Dedifferentiated amniotic fluid mesenchymal stem cell (primary cell): ENCODE data around the gene TMEM121.
"Not testable (repeated sequence)": the region's sequence is repeated elsewhere in the genome, so short reads cannot be mapped to it uniquely, and the experiment has no call there.

Experiments
- DNase-seq: peaks from one replicate; pipeline ENCODE4 v3.0.0-alpha.2; 2016; ENCODE audit errors: extremely low spot score

TMEM121 gene

GRCh38 chr14:105570482-105570881 lies 44.1 kb downstream of the TMEM121 start:
- no peak for DNase-seq

GRCh38 chr14:105571181-105571951 lies 45.0 kb downstream of the TMEM121 start:
- DNase-seq: not testable (repeated sequence)

GRCh38 chr14:105572063-105572462 lies 45.7 kb downstream of the TMEM121 start:
- not testable (repeated sequence) for DNase-seq

- DNase-seq: not testable (repeated sequence)
These were observed 47.5 kb downstream of the TMEM121 start for GRCh38 chr14:105573841-105574240.

GRCh38 chr14:105574411-105574810 lies 48.0 kb downstream of the TMEM121 start:
- not testable (repeated sequence) for DNase-seq

- DNase-seq: not testable (repeated sequence)
These were observed 48.8 kb downstream of the TMEM121 start for GRCh38 chr14:105575016-105575700.

- DNase-seq: no peak
These were observed 50.2 kb downstream of the TMEM121 start for GRCh38 chr14:105576525-105577088.

- DNase-seq: no peak
These were observed 51.0 kb downstream of the TMEM121 start for GRCh38 chr14:105577314-105577861.

GRCh38 chr14:105578070-105578469 lies 51.7 kb downstream of the TMEM121 start:
- no peak for DNase-seq

GRCh38 chr14:105579221-105579620 lies 52.8 kb downstream of the TMEM121 start:
- DNase-seq: not testable (repeated sequence)
